ENCODE measurements around the gene SPRYD3.

The SPRYD3 gene

DNA sequence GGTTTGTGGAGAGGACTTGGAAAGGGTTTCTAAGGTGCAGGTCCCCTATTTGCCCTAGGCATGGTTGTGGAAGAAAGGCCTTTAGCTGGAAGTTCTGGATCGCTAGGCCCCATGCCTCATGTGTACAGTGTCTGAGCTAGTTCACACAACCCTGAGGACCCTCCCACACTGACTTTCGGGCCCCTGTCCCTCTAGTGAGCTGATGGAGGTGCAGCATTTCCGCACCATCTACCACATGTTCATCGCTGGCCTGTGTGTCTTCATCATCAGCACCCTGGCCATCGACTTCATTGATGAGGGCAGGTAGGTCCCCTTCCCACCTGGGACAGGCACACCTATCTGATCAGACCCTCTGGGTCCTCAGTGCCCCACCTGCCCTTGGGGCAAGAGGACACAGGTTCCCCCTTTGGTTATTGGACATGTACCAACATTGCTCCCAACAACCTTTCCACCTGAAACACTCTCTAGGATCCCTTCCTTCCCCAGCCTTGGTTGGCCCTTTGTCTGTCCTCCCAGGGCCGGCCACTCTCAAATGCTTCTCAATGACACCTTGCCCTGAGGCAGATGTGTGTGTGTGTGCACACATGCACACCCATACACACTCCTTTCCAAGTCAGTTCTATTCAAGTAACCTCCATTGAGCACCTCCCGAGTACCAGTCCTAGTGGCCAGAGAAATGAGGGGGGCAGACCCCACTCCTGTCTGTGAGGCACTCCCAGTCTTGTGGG is 26.7 kb upstream of the SPRYD3 start:
- Mint-ChIP-seq H3K4me1 (ENCODE audit: low read depth) (peaks cover 39% of the 10 kb centered on the region), H3K4me3 (no peak overlapping the region), H3K27ac (no peak overlapping the region), H3K9me3 (ENCODE audit: low read depth) (no peaks in the 10 kb centered on the region), H3K27me3 (no peaks in the 10 kb centered on the region), H3K36me3 (no peaks in the 10 kb centered on the region)

DNA sequence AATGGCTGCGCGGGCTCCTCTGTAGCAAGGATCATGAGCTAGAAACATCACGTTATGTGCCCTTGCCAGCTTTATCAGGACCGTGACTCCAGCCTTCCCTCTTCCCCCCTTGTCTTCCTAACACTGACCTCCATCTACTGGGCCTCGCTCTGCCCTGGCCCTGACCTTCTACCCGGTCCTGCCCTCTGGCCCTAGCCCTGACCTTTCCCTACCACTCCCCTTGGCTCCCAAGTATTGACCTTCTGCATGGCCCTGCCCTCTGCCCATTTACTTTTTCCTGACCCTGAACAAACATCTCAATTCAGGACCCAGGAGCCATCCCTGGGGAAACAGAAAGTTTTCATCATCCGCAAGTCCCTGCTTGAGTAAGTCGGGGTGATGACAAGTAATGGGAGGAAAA is 26.1 kb upstream of the SPRYD3 start:
- H3K9me3 Mint-ChIP-seq (ENCODE audit: low read depth): no peaks in the 10 kb centered on the region
- H3K27ac Mint-ChIP-seq: no peak overlapping the region
- no peaks in the 10 kb centered on the region for H3K27me3 Mint-ChIP-seq

DNA sequence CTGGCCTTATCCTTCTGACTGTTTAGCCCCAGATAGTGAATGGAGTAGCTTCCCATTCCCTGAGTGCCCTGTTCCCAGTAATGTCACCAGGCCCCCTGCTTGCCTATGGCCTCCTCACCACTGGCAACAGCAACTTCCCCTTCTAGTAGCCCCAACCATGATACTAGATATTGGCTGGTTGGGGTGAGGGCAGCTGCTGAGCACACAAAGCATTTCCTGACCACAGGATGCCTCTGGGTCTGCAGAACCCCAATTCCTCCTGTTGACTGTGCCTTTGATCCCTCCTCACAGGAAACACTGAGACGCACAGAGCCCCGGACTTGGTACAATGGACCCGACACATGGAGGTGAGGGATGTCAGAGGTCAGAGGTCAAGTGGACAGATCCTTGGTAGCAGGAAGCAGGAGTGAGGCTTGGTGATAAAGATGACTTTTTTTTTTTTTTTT is 24.7 kb upstream of the SPRYD3 start:
- Mint-ChIP-seq H3K27me3 (no peaks in the 10 kb centered on the region), H3K36me3 (no peaks in the 10 kb centered on the region), H3K4me1 (ENCODE audit: low read depth) (peaks cover 48% of the 10 kb centered on the region), H3K9me3 (ENCODE audit: low read depth) (no peaks in the 10 kb centered on the region), H3K4me3 (peak overlapping the region; percentile 35), H3K27ac (peak overlapping the region; percentile 64)

More for the DNA sequence above, 26.1 kb upstream of the SPRYD3 start:
- no peak overlapping the region for H3K4me3 Mint-ChIP-seq
- H3K4me1 Mint-ChIP-seq (ENCODE audit: low read depth): peaks cover 42% of the 10 kb centered on the region
- no peaks in the 10 kb centered on the region for H3K36me3 Mint-ChIP-seq

DNA sequence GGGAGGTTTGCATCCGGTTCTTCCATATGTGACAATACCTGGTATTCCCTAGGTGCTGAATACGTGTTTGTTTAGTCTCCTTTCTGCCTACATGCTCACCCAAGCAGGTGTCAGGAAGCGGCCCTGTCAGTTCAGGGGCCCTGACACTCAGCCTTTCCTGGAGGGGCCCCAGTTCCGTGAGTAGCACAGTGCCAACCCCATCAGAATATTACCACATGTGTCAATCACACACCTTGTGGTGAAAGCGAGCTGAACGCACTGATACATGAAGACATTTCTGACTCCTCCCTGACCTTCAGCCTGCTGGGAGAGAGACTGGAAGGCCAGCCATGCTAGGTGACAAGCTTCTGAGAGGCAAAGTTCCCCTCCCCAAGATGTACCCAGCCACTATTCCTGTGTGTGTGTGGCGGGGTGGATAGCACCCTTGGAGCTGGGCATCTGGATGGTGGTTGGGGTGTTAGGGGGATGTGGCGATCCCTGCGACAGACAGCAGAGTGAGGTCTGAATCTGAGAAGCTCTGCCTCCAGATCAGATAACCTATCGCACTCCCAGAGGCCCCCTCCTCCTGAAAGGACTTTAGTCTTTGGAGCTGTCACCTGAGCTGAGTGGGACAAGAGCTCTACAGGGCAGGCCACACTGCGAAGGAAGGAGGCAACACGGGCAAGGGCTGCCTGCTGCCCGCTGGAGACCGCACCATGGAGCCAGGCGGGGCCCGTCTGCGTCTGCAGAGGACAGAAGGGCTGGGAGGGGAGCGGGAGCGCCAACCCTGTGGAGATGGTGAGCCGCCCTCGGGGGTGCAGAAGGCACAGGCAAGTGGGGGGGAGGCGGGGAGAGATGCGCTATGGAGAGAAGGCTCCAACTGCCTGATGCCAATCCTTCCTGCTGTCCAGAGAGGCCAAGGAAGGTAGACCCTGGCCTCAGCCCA is 24.0 kb upstream of the SPRYD3 start, which contains the start of gene SOAT2:
SOAT2 (plus strand) TSS at position 604 of the 925 bp plus-strand sequence; CDS start at position 696, 92 bp downstream.
- Mint-ChIP-seq H3K4me3 (peak within 1 kb of the TSS; percentile 76), H3K27me3 (no peaks in the 10 kb centered on the region), H3K27ac (peak within 1 kb of the TSS; percentile 96), H3K4me1 (ENCODE audit: low read depth) (peaks cover 55% of the 10 kb centered on the region), H3K9me3 (ENCODE audit: low read depth) (no peaks in the 10 kb centered on the region), H3K36me3 (no peaks in the 10 kb centered on the region)

DNA sequence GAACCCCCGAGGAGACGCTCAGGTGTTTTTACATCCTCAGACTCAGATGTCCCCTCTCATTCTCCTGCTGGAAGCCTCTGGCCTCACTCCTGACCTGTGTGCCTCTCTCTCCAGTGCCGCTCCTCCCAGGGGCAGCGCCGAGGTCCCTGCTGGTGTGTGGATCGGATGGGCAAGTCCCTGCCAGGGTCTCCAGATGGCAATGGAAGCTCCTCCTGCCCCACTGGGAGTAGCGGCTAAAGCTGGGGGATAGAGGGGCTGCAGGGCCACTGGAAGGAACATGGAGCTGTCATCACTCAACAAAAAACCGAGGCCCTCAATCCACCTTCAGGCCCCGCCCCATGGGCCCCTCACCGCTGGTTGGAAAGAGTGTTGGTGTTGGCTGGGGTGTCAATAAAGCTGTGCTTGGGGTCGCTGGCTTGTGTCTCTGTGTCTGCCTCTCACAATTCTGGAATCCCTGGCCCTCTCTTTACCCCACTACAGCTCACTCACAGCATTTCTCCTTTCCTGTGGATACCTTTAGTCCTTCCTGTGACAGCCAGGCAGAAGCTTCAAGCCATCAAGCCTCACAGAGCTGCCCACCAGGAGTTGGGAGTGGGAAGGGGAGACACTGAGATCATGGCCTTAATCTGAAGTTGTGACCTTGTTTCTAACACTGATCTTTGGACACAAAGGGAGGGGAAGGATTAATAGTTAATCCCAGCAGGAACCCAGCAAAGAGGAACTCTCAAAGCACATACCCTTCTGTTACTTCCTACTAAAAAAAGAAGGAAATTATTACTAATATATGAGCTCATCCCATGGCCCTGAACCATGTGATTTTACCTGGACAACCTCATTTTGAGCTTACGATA is 23.0 kb upstream of the SPRYD3 start:
- H3K9me3 Mint-ChIP-seq (ENCODE audit: low read depth): no peaks in the 10 kb centered on the region
- H3K27me3 Mint-ChIP-seq: no peaks in the 10 kb centered on the region
- H3K27ac Mint-ChIP-seq: peak overlapping the region; percentile 96
- H3K4me3 Mint-ChIP-seq: peak overlapping the region; percentile 22
- no peaks in the 10 kb centered on the region for H3K36me3 Mint-ChIP-seq
- peaks cover 59% of the 10 kb centered on the region for H3K4me1 Mint-ChIP-seq (ENCODE audit: low read depth)

DNA sequence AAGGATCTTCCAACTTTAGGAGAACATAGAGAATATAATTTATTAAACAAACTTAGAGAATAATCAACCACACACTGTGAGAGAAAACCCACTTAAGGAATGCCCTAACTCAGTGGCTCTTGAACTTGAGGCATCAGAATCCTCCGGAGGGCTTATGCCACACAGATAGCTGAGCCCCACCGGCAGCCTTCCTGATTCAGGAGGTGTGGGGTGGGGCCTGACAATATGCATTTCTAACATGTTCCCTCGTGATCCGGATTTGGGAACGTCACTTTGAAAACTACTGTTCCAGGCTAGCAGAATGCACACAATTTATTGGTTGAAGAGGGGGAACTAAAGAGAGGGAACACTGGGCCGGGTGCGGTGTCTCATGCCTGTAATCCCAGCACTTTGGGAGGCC is 22.1 kb upstream of the SPRYD3 start:
- no peaks in the 10 kb centered on the region for H3K36me3 Mint-ChIP-seq
- no peaks in the 10 kb centered on the region for H3K9me3 Mint-ChIP-seq (ENCODE audit: low read depth)
- H3K4me3 Mint-ChIP-seq: no peak overlapping the region
- peaks cover 63% of the 10 kb centered on the region for H3K4me1 Mint-ChIP-seq (ENCODE audit: low read depth)
- no peaks in the 10 kb centered on the region for H3K27me3 Mint-ChIP-seq
- peak overlapping the region; percentile 64 for H3K27ac Mint-ChIP-seq

DNA sequence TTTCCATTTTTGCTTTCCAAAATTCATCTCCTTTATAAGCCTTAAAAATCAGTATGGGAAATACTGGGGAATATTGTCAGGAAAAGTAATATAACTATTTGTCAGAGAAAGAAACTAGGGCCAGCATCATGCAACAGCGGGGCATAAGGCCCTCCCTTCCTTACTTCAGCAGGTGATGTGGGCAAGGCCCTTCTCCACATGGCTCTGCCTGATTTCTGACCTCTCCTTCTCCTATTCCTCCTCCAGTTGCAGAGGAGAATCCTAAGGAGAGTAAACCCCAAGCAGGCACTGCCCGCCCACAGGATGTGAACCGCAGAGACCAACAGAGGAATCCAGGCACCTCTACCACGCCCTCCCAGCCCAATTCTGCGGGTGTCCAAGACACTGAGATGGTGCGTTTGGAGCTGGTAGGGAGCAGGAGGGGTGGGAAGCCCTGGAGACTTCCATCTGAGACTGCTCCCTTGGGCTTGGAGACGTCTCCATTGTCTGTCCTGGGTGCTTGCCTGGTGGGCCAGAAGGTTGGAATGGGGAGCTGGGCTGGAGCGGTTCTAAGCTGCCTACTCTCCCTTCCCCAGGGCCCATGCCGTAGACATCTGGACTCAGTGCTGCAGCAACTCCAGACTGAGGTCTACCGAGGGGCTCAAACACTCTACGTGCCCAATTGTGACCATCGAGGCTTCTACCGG is 21.4 kb upstream of the SPRYD3 start:
- H3K4me3 Mint-ChIP-seq: no peak overlapping the region
- no peaks in the 10 kb centered on the region for H3K36me3 Mint-ChIP-seq
- no peaks in the 10 kb centered on the region for H3K9me3 Mint-ChIP-seq (ENCODE audit: low read depth)
- H3K4me1 Mint-ChIP-seq (ENCODE audit: low read depth): peaks cover 62% of the 10 kb centered on the region
- no peak overlapping the region for H3K27ac Mint-ChIP-seq
- H3K27me3 Mint-ChIP-seq: no peaks in the 10 kb centered on the region

DNA sequence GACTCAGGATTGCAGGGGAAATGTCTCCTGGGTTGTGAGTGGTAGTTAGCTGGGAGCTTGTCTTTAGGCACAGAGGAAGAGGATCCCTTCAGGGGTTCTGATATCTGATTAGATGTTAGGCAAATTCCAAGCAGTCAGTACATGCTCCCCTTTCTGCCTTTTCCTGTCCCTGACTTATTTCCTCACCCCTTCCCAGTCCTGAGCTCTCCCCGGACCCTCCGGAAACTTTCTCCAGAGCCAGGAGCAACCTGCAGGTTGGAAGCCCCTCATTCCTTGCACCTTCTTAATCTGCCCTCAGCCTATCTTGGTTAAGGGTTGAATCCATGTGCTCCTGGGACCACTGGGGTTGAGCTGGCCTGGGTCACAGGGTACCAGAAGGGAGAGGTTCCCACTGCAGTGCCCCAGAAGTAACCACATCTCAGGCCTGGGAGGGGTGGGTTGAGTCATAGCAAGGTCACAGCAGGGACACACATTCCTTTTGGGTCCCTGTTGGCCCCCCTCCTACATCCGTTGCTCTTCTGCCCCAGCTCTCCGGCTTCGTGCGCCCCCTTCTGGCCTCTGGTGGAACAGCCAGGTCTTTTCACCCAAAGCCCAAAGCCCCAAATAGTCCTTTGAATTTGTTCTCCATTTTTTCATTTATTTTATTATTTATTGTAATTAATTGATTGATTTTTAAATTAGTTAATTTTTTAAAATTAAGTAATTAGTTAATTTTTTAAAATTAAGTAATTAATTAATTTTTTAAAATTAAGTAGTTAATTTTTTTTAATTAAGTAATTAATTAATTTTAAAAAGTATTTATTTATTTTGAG is 20.1 kb upstream of the SPRYD3 start:
- Mint-ChIP-seq H3K27me3 (no peaks in the 10 kb centered on the region), H3K36me3 (no peaks in the 10 kb centered on the region), H3K4me1 (ENCODE audit: low read depth) (peaks cover 55% of the 10 kb centered on the region), H3K27ac (peak overlapping the region; percentile 85), H3K4me3 (peak overlapping the region; percentile 85), H3K9me3 (ENCODE audit: low read depth) (no peaks in the 10 kb centered on the region)

DNA sequence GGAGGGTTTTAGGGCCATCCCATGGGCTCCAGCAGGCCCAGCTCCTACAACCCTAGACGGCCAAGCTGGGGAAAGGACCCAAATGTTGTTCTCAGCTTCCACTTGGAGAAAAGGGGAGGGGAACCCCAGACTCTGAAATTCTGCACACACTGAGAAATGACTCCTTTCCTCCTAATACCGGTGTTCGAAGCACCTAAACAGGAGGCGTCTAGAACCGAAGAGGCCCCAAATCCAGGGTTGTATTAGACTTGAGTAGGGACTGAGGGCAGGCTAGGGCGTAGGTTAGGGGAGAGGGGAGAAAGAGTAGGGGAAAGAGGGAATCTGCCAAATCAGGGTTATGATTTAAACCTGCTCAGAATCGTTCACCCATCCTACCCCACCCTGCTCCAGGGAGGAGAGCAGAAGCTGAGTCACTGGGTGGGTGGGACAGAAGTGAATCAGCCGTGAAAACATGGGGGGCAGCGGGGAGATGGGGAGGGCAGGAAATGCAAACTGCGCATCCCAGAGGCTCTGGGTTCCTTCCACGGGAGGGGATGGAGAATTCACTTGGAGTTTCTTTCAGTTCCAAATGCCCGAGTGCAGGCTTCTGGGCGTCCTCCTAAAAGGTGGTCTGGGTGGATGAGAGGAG is 19.3 kb upstream of the SPRYD3 start:
- Mint-ChIP-seq H3K27me3 (no peaks in the 10 kb centered on the region), H3K4me1 (ENCODE audit: low read depth) (peaks cover 48% of the 10 kb centered on the region), H3K27ac (peak overlapping the region; percentile 85), H3K36me3 (no peaks in the 10 kb centered on the region), H3K4me3 (peak overlapping the region; percentile 85), H3K9me3 (ENCODE audit: low read depth) (no peaks in the 10 kb centered on the region)

DNA sequence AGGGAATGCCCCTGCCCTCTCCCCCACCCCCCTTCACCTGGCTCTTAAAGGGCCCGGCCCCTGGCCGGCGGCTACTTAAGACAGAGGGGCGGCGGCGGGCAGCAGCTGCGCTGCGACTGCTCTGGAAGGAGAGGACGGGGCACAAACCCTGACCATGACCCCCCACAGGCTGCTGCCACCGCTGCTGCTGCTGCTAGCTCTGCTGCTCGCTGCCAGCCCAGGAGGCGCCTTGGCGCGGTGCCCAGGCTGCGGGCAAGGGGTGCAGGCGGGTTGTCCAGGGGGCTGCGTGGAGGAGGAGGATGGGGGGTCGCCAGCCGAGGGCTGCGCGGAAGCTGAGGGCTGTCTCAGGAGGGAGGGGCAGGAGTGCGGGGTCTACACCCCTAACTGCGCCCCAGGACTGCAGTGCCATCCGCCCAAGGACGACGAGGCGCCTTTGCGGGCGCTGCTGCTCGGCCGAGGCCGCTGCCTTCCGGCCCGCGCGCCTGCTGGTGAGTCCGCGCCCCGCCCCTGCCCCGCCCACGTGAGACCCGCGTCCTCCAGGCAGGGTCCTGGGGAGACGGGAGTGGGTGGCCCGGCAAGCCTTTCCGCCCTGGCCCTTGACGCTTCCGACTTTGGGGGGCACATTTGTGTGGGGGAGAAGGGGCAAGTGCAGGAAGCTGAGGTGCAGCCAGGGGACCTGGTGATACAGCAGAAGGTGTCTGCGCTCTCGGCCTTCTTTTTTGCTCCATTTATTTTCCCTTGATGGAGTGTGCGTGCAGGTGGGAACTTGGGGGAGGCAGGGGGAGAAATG is 18.6 kb upstream of the SPRYD3 start, which contains the start of gene IGFBP6:
IGFBP6 (plus strand) TSS at position 104 of the 790 bp plus-strand sequence; CDS start at position 155, 51 bp downstream.
- Mint-ChIP-seq H3K9me3 (ENCODE audit: low read depth) (no peaks in the 10 kb centered on the region), H3K4me3 (peak within 1 kb of the TSS; percentile 85), H3K27ac (peak within 1 kb of the TSS; percentile 85), H3K27me3 (no peaks in the 10 kb centered on the region), H3K4me1 (ENCODE audit: low read depth) (peaks cover 41% of the 10 kb centered on the region), H3K36me3 (no peaks in the 10 kb centered on the region)

DNA sequence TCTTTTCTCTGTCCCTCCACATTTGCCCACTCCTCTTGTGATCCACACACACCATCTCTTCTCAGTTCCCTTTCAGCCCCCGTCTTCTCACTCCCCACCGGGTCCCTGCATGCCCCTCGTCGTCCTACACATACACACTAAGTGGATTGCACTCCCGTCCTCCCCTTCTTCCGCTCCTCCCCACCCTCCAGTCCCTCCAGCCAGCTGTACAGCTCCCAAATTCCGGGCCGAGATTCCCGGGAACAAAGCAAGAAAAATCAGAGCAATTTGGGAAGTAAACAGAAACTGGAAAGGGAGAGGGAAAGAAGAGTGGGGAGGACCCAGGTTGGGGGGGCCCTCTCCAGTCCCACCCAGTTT is 18.0 kb upstream of the SPRYD3 start:
- no peaks in the 10 kb centered on the region for H3K9me3 Mint-ChIP-seq (ENCODE audit: low read depth)
- H3K4me1 Mint-ChIP-seq (ENCODE audit: low read depth): peaks cover 35% of the 10 kb centered on the region
- peak overlapping the region; percentile 80 for H3K4me3 Mint-ChIP-seq
- H3K36me3 Mint-ChIP-seq: no peaks in the 10 kb centered on the region
- no peaks in the 10 kb centered on the region for H3K27me3 Mint-ChIP-seq
- peak overlapping the region; percentile 37 for H3K27ac Mint-ChIP-seq

DNA sequence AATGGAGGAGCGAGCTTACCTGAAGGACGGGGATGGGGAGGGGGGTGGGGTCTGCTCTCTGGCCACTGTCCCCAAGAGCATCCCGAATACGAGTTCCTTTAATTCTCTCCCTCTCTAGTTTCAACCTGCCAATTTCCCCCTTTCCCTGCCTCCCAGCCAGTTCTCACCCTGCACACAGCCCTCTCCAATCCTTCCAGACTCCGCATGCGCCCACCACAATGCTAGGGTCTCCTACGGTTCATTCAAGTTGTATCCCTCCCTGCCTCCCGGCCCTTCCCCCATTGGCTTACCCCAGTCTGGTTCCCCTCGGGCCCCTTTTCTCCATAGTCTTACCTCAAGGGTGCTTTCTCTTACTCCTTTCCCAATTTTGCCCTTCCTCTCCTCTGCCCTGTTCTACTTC is 17.6 kb upstream of the SPRYD3 start:
- H3K4me3 Mint-ChIP-seq: peak overlapping the region; percentile 80
- no peaks in the 10 kb centered on the region for H3K36me3 Mint-ChIP-seq
- H3K9me3 Mint-ChIP-seq (ENCODE audit: low read depth): no peaks in the 10 kb centered on the region
- H3K4me1 Mint-ChIP-seq (ENCODE audit: low read depth): peaks cover 31% of the 10 kb centered on the region
- H3K27ac Mint-ChIP-seq: peak overlapping the region; percentile 37
- H3K27me3 Mint-ChIP-seq: no peaks in the 10 kb centered on the region

Measured in activated naive CD8-positive, alpha-beta T cell (primary cell).